Measurements from ENCODE around the gene GRIK2. TPM values are rescaled to one million over a fixed set of nuclear protein-coding genes. Genes with fewer than 3 reads are reported as not detected.

Gene GRIK2
- total RNA-seq, 4 donors from 2014 or later: 1.4 to 51.9 (median 9.6) TPM

- H3K4me1 ChIP-seq: no peaks in the 10 kb centered on the region
- no peak overlapping the region for H3K27ac ChIP-seq
- no peaks in the 10 kb centered on the region for H3K9me3 ChIP-seq
- no peak for TF ChIP-seq POLR2A (IDR thresholded peaks at IDR 0.05)
- TF ChIP-seq, protein P1, sequence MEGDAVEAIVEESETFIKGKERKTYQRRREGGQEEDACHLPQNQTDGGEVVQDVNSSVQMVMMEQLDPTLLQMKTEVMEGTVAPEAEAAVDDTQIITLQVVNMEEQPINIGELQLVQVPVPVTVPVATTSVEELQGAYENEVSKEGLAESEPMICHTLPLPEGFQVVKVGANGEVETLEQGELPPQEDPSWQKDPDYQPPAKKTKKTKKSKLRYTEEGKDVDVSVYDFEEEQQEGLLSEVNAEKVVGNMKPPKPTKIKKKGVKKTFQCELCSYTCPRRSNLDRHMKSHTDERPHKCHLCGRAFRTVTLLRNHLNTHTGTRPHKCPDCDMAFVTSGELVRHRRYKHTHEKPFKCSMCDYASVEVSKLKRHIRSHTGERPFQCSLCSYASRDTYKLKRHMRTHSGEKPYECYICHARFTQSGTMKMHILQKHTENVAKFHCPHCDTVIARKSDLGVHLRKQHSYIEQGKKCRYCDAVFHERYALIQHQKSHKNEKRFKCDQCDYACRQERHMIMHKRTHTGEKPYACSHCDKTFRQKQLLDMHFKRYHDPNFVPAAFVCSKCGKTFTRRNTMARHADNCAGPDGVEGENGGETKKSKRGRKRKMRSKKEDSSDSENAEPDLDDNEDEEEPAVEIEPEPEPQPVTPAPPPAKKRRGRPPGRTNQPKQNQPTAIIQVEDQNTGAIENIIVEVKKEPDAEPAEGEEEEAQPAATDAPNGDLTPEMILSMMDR (IDR thresholded peaks at IDR 0.05): no peak
- no peak overlapping the region for H3K4me3 ChIP-seq (replicated peaks in 1 of 3)
- no peaks in the 10 kb centered on the region for H3K36me3 ChIP-seq
- intact Hi-C loops (cut with DNase I): no loop called here
- no peak for DNase-seq
- 89 to 93% methylated on average over 2 of the region's 2 CpGs for WGBS, 2 donors
- no peaks in the 10 kb centered on the region for H3K27me3 ChIP-seq
Measured at GRCh38 chr6:101956961-101957360, 563.5 kb downstream of the GRIK2 start.

DNA sequence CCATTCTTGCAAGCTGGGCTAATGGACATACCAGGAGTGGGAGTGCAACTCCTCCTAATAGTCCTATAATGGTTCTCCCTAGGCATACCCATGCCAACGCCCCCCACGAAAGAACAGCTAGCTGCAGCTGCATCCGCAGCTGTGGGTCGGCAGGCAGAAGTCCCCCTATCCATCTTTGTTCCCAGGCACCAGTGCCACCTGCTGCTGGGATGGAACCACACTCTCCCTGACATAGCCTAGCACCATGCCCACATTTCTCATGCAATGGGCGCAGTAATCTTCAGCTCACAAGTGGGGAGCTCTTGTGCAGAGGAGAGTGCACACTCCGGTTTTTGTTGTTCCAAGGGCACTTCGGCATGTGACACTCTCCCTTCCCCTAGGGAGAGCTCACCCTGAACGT lies 567.8 kb downstream of the GRIK2 start:
- Histone ChIP-seq H3K9me3 (no peaks in the 10 kb centered on the region), H3K27ac (no peak overlapping the region), H3K27me3 (no peaks in the 10 kb centered on the region), H3K4me3 (replicated peaks in 1 of 3) (no peak overlapping the region), H3K4me1 (no peaks in the 10 kb centered on the region), H3K36me3 (no peaks in the 10 kb centered on the region)
- TF ChIP-seq, protein P1 (IDR thresholded peaks at IDR 0.05): no peak
- TF ChIP-seq POLR2A (IDR thresholded peaks at IDR 0.05): no peak
- no peak for DNase-seq
- intact Hi-C loops (cut with DNase I): no loop called here
- 83 to 88% methylated on average over 7 to 8 of the region's 8 CpGs for WGBS, 2 donors

DNA sequence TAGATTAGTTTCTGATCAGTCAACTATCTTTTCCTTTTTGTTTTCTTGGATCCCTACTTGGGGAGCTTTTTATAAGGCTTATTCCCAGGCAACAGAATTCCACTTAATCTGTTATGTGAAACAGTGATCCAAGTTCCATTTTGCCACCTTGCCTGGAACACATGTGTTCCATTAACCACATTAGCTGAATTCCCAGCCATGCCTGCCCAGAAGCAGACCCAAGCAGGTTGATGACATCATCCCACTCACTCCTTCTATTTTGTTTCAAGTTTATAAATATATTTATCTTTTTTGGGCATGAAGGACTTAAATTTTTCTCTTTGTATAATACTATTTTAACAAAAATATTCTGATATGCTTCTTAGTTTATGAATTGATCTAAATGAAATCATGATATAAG lies 587.4 kb downstream of the GRIK2 start:
- intact Hi-C loops (cut with DNase I): no loop called here

GRCh38 chr6:101986476-101986875 lies 593.0 kb downstream of the GRIK2 start:
- no peak overlapping the region for H3K27ac ChIP-seq
- no peaks in the 10 kb centered on the region for H3K9me3 ChIP-seq
- no peaks in the 10 kb centered on the region for H3K4me1 ChIP-seq
- no peak overlapping the region for H3K4me3 ChIP-seq (replicated peaks in 1 of 3)
- TF ChIP-seq POLR2A (IDR thresholded peaks at IDR 0.05): no peak
- TF ChIP-seq, protein P1 (IDR thresholded peaks at IDR 0.05): no peak
- H3K36me3 ChIP-seq: no peaks in the 10 kb centered on the region
- intact Hi-C loops (cut with DNase I): no loop called here
- DNase-seq: no peak
- 87 to 92% methylated on average over 3 of the region's 3 CpGs for WGBS, 2 donors
- no peaks in the 10 kb centered on the region for H3K27me3 ChIP-seq

More for the DNA sequence above, 587.4 kb downstream of the GRIK2 start:
- Histone ChIP-seq H3K27me3 (no peaks in the 10 kb centered on the region), H3K9me3 (no peaks in the 10 kb centered on the region), H3K4me1 (no peaks in the 10 kb centered on the region), H3K36me3 (no peaks in the 10 kb centered on the region), H3K27ac (no peak overlapping the region), H3K4me3 (replicated peaks in 1 of 3) (no peak overlapping the region)
- TF ChIP-seq, protein P1 (IDR thresholded peaks at IDR 0.05): no peak
- no peak for TF ChIP-seq POLR2A (IDR thresholded peaks at IDR 0.05)
- no peak for DNase-seq

DNA sequence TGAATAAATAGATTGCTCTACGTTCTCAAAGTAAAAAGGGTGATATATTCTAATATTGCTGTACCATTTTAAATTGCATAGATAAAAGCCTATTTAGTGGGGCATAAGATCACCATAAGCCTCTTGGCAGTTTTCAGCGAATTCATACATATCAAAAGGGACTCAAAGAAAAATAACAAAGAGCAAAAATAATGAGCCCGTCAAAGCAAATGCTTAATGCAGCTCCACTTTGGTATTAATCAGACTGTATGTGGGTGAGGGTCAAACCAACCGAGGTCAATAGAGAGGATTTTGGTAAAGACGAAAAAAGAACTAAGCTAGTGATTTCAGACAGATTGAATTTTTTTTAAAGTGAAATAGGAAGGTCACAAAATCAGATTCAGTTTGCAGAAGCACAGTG lies 598.8 kb downstream of the GRIK2 start:
- intact Hi-C loops (cut with DNase I): no loop called here
- Histone ChIP-seq H3K27me3 (no peaks in the 10 kb centered on the region), H3K4me3 (replicated peaks in 1 of 3) (no peak overlapping the region), H3K9me3 (no peaks in the 10 kb centered on the region), H3K4me1 (peaks cover 0 to 7% of the 10 kb centered on the region in 2 donors), H3K27ac (no peak overlapping the region), H3K36me3 (no peaks in the 10 kb centered on the region)
- no peak for DNase-seq
- TF ChIP-seq, protein P1 (IDR thresholded peaks at IDR 0.05): no peak
- WGBS, 2 donors: 33 to 34% methylated on average over 5 of the region's 5 CpGs

All from thyroid gland (tissue), 4 donors.